Large intestine (tissue), 3 donors: ENCODE results near the gene RANBP17. TPM values are rescaled to one million over a fixed set of nuclear protein-coding genes. Genes with fewer than 3 reads are reported as not detected.

Experiments used
- DNase-seq, 2 donors: peaks; one replicate each; pipeline versions ENCODE4 v3.0.0 to v3.0.0-alpha.2; 2013
- H3K27ac ChIP-seq: one replicate; pipeline ENCODE4 v1.5.1; 2013; ENCODE audit warnings: low read length
- H3K27me3 ChIP-seq: 2 replicates; pipeline ENCODE4 v1.6.1; 2013; ENCODE audit warnings: low read length; ENCODE audit not compliant: control insufficient read depth, insufficient read depth
- H3K36me3 ChIP-seq: 2 replicates; pipeline ENCODE4 v1.6.1; 2013; ENCODE audit warnings: low read length; ENCODE audit not compliant: control insufficient read depth, insufficient read depth
- H3K4me1 ChIP-seq: one replicate; pipeline ENCODE4 v1.6.1; 2013; ENCODE audit warnings: low read length; ENCODE audit not compliant: control insufficient read depth, insufficient read depth
- H3K4me3 ChIP-seq: one replicate; pipeline ENCODE4 v1.5.1; 2013; ENCODE audit warnings: low read length
- H3K9me3 ChIP-seq: one replicate; pipeline ENCODE4 v1.6.1; 2013; ENCODE audit warnings: mild to moderate bottlenecking, low read depth, low read length, moderate library complexity; ENCODE audit not compliant: control insufficient read depth
- WGBS: methylation state at CpG from one replicate; pipeline ENCODE4 v1.1.5; 2013; ENCODE audit warnings: low lambda C conversion rate; ENCODE audit not compliant: insufficient coverage; 5-methylcytosine and 5-hydroxymethylcytosine counted together
- polyA plus RNA-seq: library from polyadenylated mRNA; unstranded; fragments of 120-200 nt; gene quantifications from one replicate; pipeline ENCODE4 v1.2.1, GENCODE V29; 2013

The RANBP17 gene
- polyA plus RNA-seq, 1 donor = 5.8 TPM

DNA sequence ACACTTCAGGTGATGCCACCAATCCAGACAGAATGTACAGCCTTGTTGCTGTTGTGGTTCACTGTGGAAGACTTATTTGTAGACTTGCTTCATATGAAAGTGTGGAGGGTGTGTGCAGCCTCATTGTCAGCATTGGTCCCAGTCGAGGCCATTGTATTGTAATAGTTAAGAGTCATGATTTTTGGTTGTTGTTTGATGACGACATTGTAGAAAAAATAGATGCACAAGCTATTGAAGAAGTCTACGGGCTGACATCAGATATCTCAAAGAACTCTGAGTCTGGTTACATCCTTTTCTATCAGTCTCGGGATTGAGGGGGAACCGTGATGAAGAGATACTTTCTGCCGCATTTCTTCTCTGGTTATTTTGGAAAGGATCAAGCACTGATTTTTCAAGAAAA is 390.9 kb downstream of the RANBP17 start:
- peaks cover 20% of the 10 kb centered on the region for H3K9me3 ChIP-seq

DNA sequence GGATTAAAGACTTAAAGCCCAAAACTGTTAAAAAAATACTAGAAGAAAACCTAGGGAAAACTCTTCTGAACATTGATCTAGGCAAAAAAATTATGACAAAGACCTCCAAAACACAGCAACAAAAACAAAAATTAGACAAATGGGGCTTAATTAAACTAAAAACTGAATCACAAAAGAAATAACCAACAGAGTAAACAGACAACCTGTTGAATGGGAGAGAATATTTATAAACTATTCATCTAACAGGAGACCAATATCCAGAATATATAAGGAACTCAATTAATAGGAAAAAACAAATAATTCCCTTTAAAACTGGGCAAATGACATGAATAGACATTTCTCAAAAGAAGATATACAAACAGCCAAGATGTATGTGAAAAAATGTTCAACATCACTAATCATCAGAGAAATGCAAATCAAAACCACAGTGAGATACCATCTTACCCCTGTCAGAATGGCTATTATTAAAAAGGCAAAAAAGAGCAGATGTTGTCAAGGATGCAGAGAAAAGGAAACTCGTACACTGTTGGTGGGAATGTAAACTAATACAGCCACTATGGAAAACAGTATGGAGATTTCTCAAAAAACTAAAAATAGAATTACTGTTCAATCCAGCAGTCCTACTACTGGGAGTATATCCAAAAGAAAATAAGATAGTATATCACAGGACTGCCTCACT is 397.1 kb downstream of the RANBP17 start:
- Histone ChIP-seq H3K4me1 (no peaks in the 10 kb centered on the region), H3K36me3 (no peaks in the 10 kb centered on the region), H3K27me3 (no peaks in the 10 kb centered on the region), H3K27ac (no peak overlapping the region), H3K4me3 (no peak overlapping the region), H3K9me3 (no peaks in the 10 kb centered on the region)
- no peak for DNase-seq
- WGBS = no CpG with 5 or more reads among the region's 1 CpG

More for the DNA sequence above, 390.9 kb downstream of the RANBP17 start:
- no peak overlapping the region for H3K4me3 ChIP-seq
- no peaks in the 10 kb centered on the region for H3K36me3 ChIP-seq
- DNase-seq = no peak
- no peak overlapping the region for H3K27ac ChIP-seq
- WGBS = no CpG with 5 or more reads among the region's 6 CpGs
- no peaks in the 10 kb centered on the region for H3K4me1 ChIP-seq
- H3K27me3 ChIP-seq = no peaks in the 10 kb centered on the region

DNA sequence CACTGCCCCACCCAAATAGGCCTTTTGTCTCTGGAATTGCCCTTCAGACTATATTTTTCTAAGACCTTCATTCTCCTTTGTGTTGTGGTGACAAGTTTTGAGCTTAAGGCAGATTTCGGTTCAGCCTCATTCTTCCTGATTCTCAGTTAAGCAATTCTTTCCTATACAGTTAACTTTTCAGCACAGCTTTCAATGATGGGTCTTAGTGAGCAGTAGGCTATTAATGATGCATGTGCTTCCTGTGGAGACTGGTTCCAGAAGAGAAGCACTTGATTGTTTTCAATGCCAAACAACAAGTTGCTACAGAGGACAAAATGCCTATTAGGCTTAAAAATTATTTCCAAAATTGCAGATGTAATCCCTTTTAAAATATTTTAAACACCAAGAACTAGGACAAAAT is 399.5 kb downstream of the RANBP17 start:
- H3K27ac ChIP-seq = no peak overlapping the region
- DNase-seq = no peak
- H3K4me1 ChIP-seq = no peaks in the 10 kb centered on the region
- no peaks in the 10 kb centered on the region for H3K27me3 ChIP-seq
- no peaks in the 10 kb centered on the region for H3K9me3 ChIP-seq
- H3K36me3 ChIP-seq = no peaks in the 10 kb centered on the region
- H3K4me3 ChIP-seq = no peak overlapping the region
- no CpG with 5 or more reads among the region's 1 CpG for WGBS

DNA sequence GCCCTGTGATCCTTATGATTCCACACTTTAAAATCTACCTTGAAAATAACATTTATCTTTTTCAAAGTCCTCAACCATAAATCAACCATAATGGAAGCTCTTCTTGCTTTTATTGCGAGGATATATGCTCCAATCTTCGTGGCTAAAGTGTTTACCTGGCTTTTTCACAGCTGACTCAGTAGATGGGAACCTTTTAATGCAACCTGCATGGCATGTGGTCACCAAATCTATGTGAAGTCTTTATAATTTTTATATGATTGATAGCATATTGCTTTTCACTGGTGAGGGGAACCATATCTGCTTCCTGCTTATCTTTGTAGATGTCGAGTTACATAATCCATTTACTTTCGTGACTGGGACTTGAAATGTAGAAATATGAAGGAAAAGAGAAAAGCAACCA is 400.1 kb downstream of the RANBP17 start:
- Histone ChIP-seq H3K4me3 (no peak overlapping the region), H3K4me1 (no peaks in the 10 kb centered on the region), H3K9me3 (no peaks in the 10 kb centered on the region), H3K36me3 (no peaks in the 10 kb centered on the region), H3K27ac (no peak overlapping the region), H3K27me3 (no peaks in the 10 kb centered on the region)
- no CpG with 5 or more reads among the region's 4 CpGs for WGBS
- DNase-seq = no peak

DNA sequence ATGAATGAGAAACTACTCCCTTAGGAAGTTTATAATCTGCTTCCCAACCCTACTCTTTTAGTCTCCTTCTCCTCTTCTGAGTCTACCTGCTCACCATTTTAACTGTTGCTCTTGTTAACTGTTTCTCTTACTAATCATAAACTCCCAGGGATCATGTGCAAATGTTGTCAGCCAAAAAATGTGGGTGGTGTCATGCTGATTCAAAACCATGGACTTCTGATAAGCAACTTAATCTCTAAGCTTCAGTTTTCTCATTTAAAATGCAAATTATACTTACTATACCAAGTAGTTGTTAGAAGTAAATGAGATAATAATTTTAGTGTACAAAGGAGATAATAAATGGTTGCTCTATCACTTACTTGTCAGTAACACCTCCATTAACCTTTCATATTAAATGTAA is 401.4 kb downstream of the RANBP17 start:
- Histone ChIP-seq H3K9me3 (no peaks in the 10 kb centered on the region), H3K4me3 (no peak overlapping the region), H3K36me3 (no peaks in the 10 kb centered on the region), H3K4me1 (no peaks in the 10 kb centered on the region), H3K27me3 (no peaks in the 10 kb centered on the region), H3K27ac (no peak overlapping the region)
- no peak for DNase-seq

DNA sequence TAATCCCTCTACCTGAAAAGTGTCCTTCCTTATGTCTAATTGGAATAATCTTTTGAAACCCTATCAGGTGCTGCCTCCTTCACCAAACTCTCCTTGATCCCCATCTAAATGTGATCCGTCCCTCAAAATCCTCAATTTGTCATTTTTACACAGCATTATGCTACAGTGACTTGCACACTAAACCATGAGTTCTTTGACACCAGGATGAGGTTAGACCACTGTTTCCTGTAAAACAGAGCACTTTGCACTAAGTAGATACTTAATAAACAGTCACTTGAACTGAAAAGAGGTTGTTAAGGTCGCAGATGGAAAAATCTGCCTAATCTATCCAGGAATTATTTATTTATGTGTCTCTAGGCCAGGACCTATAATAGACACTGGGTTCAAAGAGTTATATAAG is 403.0 kb downstream of the RANBP17 start:
- Histone ChIP-seq H3K9me3 (no peaks in the 10 kb centered on the region), H3K27ac (no peak overlapping the region), H3K4me3 (no peak overlapping the region), H3K27me3 (no peaks in the 10 kb centered on the region), H3K36me3 (no peaks in the 10 kb centered on the region), H3K4me1 (no peaks in the 10 kb centered on the region)
- DNase-seq = no peak
- WGBS = 100% methylated on average over 1 of the region's 2 CpGs

DNA sequence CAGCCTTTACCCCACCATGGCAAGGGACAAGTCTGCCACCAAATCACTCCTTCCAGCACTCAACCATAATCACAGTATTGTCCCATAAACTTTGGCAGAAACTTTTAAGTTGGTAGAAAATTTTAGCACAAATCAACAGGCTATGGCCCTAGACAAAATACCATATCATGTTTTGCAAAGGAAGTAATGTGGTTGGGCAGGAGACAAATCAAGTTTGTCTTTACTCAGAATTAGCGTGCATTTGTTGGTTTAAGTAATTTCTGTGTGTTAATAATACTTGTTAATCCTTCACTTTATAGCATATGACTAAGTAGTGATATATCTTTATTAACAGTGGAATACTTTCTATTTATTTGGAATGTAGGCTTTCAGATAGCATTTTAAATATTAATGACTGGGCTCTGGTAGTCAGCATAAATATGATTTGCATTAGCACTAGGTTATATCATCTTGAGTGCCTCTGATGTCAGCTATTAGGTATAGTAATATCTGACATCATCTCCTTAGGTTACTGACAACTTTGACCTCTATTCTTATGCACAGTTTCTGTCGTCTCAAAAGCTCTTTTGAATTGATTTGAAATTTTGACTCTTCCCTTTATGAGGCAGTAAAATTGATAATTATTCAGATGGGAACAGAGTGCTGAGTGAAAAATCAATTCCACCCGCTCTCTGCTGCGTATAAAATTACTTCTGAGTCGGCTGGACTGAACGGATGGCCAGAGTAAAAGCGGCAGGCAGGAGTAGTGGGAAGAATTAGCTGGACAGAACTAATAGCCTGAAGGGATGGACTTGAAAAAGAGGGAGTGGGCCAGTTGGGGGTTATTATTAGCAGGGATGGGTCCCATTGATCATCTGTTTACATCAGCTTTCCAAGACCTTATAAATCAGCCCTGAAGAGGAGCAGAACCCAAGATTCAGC is 407.1 kb downstream of the RANBP17 start:
- Histone ChIP-seq H3K27ac (no peak overlapping the region), H3K36me3 (no peaks in the 10 kb centered on the region), H3K27me3 (no peaks in the 10 kb centered on the region), H3K4me3 (no peak overlapping the region), H3K4me1 (no peaks in the 10 kb centered on the region), H3K9me3 (no peaks in the 10 kb centered on the region)
- no peak for DNase-seq
- 76% methylated on average over 3 of the region's 7 CpGs for WGBS

DNA sequence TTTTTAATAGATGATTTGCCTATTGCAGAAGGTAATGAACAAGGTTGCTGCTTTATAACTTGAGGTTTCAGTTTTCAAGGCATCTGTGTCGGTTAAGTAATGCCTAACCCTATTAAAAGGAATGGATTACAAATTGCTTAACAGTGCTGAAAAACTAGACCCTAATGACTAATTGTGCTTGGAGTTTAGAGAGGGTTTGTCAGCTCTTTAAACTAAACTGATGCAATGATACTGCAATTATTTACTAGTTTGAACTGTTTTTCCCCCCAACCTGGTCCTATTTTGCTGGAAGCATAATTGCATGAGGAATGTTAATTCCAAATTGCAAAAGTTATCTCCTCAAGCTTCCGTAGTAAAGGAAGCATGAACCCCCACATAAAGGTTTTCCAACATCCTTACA is 407.9 kb downstream of the RANBP17 start:
- Histone ChIP-seq H3K27me3 (no peaks in the 10 kb centered on the region), H3K4me1 (no peaks in the 10 kb centered on the region), H3K4me3 (no peak overlapping the region), H3K27ac (no peak overlapping the region), H3K9me3 (no peaks in the 10 kb centered on the region), H3K36me3 (no peaks in the 10 kb centered on the region)
- DNase-seq = no peak
- WGBS = no CpG with 5 or more reads among the region's 2 CpGs

DNA sequence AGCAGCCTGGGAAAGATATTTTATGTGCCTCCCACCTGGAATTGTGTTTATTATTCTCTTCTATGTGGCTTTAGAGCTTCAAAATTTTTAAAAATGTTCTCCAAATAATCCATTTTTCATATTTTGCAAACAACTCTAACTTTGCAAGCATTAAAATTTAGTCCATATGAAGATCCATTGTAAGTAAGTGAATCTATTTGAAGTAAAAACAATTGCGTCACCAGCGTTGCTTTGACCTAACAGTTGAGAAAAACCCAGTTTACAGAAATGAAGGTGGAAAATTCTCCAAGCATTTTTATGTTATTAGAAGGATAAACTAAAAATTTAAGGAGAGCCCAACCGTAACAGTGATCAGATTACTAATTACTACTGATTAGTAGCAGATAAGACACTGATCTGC is 408.3 kb downstream of the RANBP17 start:
- Histone ChIP-seq H3K4me3 (no peak overlapping the region), H3K27me3 (no peaks in the 10 kb centered on the region), H3K9me3 (no peaks in the 10 kb centered on the region), H3K36me3 (no peaks in the 10 kb centered on the region), H3K27ac (no peak overlapping the region), H3K4me1 (no peaks in the 10 kb centered on the region)
- no peak for DNase-seq
- WGBS = 100% methylated on average over 1 of the region's 3 CpGs

DNA sequence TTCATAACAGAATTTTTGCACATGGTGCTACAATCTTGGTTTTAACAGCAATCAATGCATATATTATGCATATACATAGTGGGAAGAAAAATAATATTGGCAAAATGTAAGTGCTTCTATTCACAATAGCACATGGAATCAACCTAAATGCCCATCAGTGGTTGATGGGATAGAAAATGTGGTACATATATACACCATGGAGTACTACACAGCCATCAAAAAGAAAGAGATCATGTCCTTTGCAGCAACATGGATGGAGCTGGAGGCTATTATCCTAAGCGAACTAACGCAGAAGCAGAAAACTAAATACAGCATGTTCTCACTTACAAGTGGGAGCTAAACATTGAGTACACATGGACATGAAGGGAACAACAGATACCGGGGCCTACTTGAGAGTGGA is 410.0 kb downstream of the RANBP17 start:
- 100% methylated on average over 1 of the region's 3 CpGs for WGBS
- DNase-seq = no peak
- Histone ChIP-seq H3K27me3 (no peaks in the 10 kb centered on the region), H3K4me1 (no peaks in the 10 kb centered on the region), H3K4me3 (no peak overlapping the region), H3K27ac (no peak overlapping the region), H3K9me3 (no peaks in the 10 kb centered on the region), H3K36me3 (no peaks in the 10 kb centered on the region)
